Uterus (tissue), 2 donors: ENCODE results near the gene LY9.

Source experiments
- POLR2A ChIP-seq, 2 donors: fragments of 450-650 bp; IDR thresholded peaks; one replicate each; pipeline ENCODE4 v1.6.1; 2016; ENCODE audit warnings: antibody characterized with exemption in 2 of 2, mild to moderate bottlenecking in 1 of 2, moderate library complexity in 1 of 2
- TF ChIP-seq, protein P1 (sequence below), 4 experiments: fragments of 200-600 bp in 2 of 4; fragments of 450-650 bp in 2 of 4; sonication (generic) in 2 of 4; IDR thresholded peaks; one replicate each; pipeline ENCODE4 v1.5.1; 2016 to 2019; ENCODE audit warnings: antibody characterized with exemption in 4 of 4, mild to moderate bottlenecking in 2 of 4, moderate library complexity in 1 of 4

DNA sequence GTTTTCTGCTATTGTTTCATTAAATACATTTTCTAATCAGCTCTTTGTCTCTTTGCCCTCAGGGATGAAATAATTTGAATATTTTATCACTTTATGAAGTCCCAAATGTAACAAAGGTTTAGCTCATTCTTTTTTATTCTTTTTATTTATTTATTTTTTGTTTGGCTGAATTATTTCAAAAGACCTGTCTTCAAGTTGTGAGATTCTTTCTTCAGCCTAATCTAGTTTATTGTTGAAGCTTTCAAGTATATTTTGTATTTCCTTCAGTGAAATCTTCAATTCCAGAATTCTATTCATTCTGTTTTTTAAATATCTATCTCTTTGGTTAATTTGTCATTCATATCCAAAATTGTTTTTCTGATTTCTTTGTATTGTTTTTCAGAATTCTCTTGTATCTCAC lies 10.8 kb downstream of the LY9 start:
- TF ChIP-seq, protein P1, sequence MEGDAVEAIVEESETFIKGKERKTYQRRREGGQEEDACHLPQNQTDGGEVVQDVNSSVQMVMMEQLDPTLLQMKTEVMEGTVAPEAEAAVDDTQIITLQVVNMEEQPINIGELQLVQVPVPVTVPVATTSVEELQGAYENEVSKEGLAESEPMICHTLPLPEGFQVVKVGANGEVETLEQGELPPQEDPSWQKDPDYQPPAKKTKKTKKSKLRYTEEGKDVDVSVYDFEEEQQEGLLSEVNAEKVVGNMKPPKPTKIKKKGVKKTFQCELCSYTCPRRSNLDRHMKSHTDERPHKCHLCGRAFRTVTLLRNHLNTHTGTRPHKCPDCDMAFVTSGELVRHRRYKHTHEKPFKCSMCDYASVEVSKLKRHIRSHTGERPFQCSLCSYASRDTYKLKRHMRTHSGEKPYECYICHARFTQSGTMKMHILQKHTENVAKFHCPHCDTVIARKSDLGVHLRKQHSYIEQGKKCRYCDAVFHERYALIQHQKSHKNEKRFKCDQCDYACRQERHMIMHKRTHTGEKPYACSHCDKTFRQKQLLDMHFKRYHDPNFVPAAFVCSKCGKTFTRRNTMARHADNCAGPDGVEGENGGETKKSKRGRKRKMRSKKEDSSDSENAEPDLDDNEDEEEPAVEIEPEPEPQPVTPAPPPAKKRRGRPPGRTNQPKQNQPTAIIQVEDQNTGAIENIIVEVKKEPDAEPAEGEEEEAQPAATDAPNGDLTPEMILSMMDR (IDR thresholded peaks at IDR 0.05) = no peak
- TF ChIP-seq POLR2A (IDR thresholded peaks at IDR 0.05) = no peak
